HL-60 (cell line): Measurements from ENCODE around the gene ERVMER34-1.

Experiments used
- CTCF ChIP-seq: IDR thresholded peaks from one replicate; pipeline ENCODE4 v1.5.1; 2011; ENCODE audit warnings: low read length, control low read depth, inconsistent platforms; ENCODE audit not compliant: insufficient read depth
- GABPA ChIP-seq: IDR thresholded peaks from 2 replicates; pipeline ENCODE4 v1.6.1; 2012; ENCODE audit warnings: low read depth
- POLR2AphosphoS5 ChIP-seq: IDR thresholded peaks from 2 replicates; pipeline ENCODE4 v1.6.1; 2012; ENCODE audit warnings: low read depth
- TF ChIP-seq, protein P1 (sequence below): IDR thresholded peaks from 2 replicates; pipeline ENCODE4 v1.6.1; 2012; ENCODE audit warnings: low read depth; ENCODE audit not compliant: insufficient replicate concordance

- TF ChIP-seq CTCF (no peak), GABPA (no peak), POLR2AphosphoS5 (no peak)
- TF ChIP-seq, protein P1, sequence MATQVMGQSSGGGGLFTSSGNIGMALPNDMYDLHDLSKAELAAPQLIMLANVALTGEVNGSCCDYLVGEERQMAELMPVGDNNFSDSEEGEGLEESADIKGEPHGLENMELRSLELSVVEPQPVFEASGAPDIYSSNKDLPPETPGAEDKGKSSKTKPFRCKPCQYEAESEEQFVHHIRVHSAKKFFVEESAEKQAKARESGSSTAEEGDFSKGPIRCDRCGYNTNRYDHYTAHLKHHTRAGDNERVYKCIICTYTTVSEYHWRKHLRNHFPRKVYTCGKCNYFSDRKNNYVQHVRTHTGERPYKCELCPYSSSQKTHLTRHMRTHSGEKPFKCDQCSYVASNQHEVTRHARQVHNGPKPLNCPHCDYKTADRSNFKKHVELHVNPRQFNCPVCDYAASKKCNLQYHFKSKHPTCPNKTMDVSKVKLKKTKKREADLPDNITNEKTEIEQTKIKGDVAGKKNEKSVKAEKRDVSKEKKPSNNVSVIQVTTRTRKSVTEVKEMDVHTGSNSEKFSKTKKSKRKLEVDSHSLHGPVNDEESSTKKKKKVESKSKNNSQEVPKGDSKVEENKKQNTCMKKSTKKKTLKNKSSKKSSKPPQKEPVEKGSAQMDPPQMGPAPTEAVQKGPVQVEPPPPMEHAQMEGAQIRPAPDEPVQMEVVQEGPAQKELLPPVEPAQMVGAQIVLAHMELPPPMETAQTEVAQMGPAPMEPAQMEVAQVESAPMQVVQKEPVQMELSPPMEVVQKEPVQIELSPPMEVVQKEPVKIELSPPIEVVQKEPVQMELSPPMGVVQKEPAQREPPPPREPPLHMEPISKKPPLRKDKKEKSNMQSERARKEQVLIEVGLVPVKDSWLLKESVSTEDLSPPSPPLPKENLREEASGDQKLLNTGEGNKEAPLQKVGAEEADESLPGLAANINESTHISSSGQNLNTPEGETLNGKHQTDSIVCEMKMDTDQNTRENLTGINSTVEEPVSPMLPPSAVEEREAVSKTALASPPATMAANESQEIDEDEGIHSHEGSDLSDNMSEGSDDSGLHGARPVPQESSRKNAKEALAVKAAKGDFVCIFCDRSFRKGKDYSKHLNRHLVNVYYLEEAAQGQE, result peak; percentile 74
Observed at GRCh38 chr4:52709155-52709554, 42.1 kb downstream of the ERVMER34-1 start.
